GM23248 (cell line): ENCODE results near the gene CCR3.

Experiments
- EZH2 ChIP-seq: fragments of 200-600 bp; sonication (generic); IDR thresholded peaks from 2 replicates; pipeline ENCODE4 v1.6.1; 2018; ENCODE audit warnings: antibody characterized with exemption, mild to moderate bottlenecking; ENCODE audit not compliant: insufficient read depth, poor library complexity, severe bottlenecking
- EZH2phosphoT487 ChIP-seq: fragments of 200-600 bp; sonication (generic); IDR thresholded peaks from 2 replicates; pipeline ENCODE4 v1.6.1; 2018; ENCODE audit warnings: antibody characterized with exemption, moderate library complexity, mild to moderate bottlenecking, low read depth; ENCODE audit not compliant: insufficient read depth

GRCh38 chr3:46252980-46253379, 10.7 kb downstream of the CCR3 start:
- TF ChIP-seq EZH2 (no peak), EZH2phosphoT487 (no peak)
